Ovary (tissue), 3 donors: Measurements from ENCODE around the gene GPR78.

Experiments used
- CTCF ChIP-seq, 3 donors: fragments of 450-650 bp in 2 of 3; fragments of 200-600 bp in 1 of 3; IDR thresholded peaks; one replicate each; pipeline versions ENCODE4 v1.5.1 to v1.8.0; 2016 to 2022; ENCODE audit warnings: antibody characterized with exemption in 3 of 3, mild to moderate bottlenecking in 1 of 3
- POLR2A ChIP-seq: fragments of 450-650 bp; IDR thresholded peaks from one replicate; pipeline ENCODE4 v1.6.1; 2017; ENCODE audit warnings: antibody characterized with exemption, mild to moderate bottlenecking, moderate library complexity
- donor health status: DM: no; HTN: no; CAD: no.

DNA sequence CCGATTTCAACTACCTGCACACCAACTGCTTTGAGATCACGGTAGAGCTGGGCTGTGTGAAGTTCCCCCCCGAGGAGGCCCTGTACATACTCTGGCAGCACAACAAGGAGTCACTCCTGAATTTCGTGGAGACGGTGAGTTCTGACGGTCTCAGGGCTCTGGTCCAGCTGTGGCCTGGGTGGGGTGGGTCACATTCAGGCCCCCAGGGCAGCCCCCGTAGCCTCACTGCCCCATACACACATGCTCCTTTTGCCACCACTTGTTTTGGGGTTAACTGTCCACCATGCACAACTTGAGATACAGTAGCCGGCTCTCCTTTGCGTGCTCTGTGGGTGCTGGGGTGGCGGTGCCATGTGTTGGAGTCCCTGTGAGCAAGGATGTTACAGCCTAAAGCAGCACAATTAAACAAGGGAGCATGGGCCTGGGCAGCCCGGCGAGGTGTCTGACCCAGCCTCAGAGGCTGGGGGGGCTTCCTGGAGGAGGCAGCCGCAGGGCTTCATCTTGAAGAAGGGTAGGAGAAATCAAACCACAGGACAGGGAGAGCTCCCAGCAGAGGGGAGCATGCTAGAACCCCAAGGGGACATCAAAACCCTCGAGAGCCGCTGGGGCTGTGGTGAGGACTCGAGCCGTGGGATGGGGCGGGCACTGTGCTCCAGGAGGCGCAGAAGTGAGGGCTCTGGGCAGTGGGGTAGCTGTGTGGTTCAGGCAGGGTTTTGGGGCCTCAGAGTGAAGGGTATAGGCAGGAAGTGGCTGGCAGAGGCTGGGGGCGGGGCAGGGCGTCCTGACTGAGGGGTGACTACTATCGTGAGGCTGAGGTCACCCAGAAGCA, 34.4 kb downstream of the GPR78 start:
- TF ChIP-seq CTCF (IDR thresholded peaks at IDR 0.05), result no peak
- TF ChIP-seq POLR2A, result no peak
